ENCODE data around the gene INSC.

Gene INSC

DNA sequence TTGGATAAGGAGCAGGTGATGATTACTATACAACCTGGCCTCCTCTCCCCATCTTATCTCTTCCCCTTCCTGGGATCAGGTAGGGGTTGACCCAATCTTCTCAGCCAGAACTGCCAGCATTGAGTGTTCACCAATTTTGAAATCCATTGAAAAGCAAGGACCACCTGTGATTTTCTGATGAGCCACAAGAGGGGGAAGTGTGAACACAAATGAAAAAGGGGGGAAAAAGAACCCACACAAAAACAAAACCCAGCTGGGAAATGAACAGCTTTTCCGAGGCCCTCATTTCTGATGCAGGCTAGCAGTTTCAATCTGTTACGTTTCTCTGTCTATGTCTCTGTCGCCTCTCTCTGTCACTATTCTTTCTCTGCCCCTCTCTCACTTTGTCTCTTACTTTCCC lies 161.9 kb downstream of the INSC start:
- Mint-ChIP-seq H3K27ac (no peak overlapping the region), H3K27me3 (peaks cover 23% of the 10 kb centered on the region), H3K4me1 (ENCODE audit: low read depth) (no peaks in the 10 kb centered on the region), H3K9me3 (no peaks in the 10 kb centered on the region), H3K4me3 (no peak overlapping the region), H3K36me3 (ENCODE audit: low read depth) (no peaks in the 10 kb centered on the region)

DNA sequence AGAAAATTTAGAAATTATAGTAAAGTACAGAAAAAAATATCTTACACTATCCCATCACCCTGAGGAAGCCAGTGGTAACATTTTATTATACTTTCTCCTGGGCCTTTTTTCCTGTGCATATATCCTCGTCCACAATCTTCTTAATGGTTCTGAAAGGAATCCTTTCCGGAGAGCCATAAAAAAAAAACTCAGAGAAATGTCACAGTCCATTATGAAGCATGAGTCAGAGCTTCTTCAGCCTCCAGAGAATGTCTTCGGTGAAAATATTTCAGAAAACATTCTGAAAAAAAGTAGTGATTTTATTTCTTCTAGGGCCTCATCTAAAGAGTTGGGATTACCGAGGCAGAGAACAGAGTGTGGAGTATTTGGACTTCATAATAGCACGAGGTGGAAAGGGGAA lies 163.4 kb downstream of the INSC start:
- Mint-ChIP-seq H3K4me3 (no peak overlapping the region), H3K27ac (no peak overlapping the region), H3K36me3 (ENCODE audit: low read depth) (no peaks in the 10 kb centered on the region), H3K4me1 (ENCODE audit: low read depth) (no peaks in the 10 kb centered on the region), H3K9me3 (no peaks in the 10 kb centered on the region), H3K27me3 (peaks cover 23% of the 10 kb centered on the region)

- H3K27ac Mint-ChIP-seq: no peak overlapping the region
- no peaks in the 10 kb centered on the region for H3K9me3 Mint-ChIP-seq
- no peaks in the 10 kb centered on the region for H3K4me1 Mint-ChIP-seq (ENCODE audit: low read depth)
- H3K4me3 Mint-ChIP-seq: no peak overlapping the region
- H3K27me3 Mint-ChIP-seq: peaks cover 18% of the 10 kb centered on the region
- no peaks in the 10 kb centered on the region for H3K36me3 Mint-ChIP-seq (ENCODE audit: low read depth)
Observed at GRCh38 chr11:15280393-15280792, 165.7 kb downstream of the INSC start.

DNA sequence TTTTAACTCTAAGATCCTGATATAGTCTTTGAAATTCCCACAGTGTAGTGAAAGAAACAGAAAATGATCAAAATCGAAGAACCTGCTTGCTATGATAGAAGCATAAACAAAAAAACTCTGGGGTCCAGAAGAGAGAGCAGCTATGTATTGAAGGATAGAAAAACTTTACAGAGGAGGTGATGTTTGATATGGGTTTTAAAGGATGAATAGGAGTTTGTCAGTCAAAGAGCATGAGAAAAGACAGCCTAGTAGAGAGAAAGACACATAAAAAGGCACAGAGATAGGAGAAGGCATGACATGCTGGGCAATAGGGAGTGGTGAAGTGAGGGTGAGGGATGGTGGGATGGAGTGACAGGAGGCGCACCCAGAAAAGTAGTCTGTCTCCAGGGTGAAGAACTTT lies 168.0 kb downstream of the INSC start:
- Mint-ChIP-seq H3K9me3 (peaks cover 4% of the 10 kb centered on the region), H3K4me1 (ENCODE audit: low read depth) (no peaks in the 10 kb centered on the region), H3K4me3 (no peak overlapping the region), H3K27ac (no peak overlapping the region), H3K27me3 (peaks cover 7% of the 10 kb centered on the region), H3K36me3 (ENCODE audit: low read depth) (no peaks in the 10 kb centered on the region)

- Mint-ChIP-seq H3K4me1 (ENCODE audit: low read depth) (no peaks in the 10 kb centered on the region), H3K9me3 (peaks cover 8% of the 10 kb centered on the region), H3K27ac (no peak overlapping the region), H3K36me3 (ENCODE audit: low read depth) (no peaks in the 10 kb centered on the region), H3K4me3 (no peak overlapping the region), H3K27me3 (peaks cover 12% of the 10 kb centered on the region)
Observed at GRCh38 chr11:15286465-15286864, 171.7 kb downstream of the INSC start.

GRCh38 chr11:15288863-15289262 lies 174.1 kb downstream of the INSC start:
- Mint-ChIP-seq H3K9me3 (peaks cover 8% of the 10 kb centered on the region), H3K27ac (no peak overlapping the region), H3K4me1 (ENCODE audit: low read depth) (no peaks in the 10 kb centered on the region), H3K36me3 (ENCODE audit: low read depth) (no peaks in the 10 kb centered on the region), H3K27me3 (peaks cover 5% of the 10 kb centered on the region), H3K4me3 (no peak overlapping the region)

DNA sequence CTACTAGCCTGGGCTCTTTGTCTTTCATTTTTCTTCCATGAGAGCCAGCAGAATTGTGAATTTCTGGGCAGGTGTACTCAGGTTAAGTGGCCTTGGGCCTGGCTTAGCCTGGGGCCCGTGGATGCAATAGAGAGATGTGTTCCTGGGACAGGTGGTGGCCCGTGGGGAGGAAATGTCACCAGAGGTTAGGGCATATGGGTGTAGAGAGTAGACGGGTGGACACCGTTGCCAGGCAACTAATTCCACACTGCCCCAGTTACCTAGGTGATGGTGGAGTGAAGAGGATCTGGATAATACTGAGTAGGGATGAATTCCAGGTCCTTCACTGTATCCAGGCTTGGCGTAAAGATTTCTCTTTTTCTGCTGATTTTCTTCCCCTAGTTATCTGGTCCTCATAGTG lies 175.0 kb downstream of the INSC start:
- Mint-ChIP-seq H3K27ac (no peak overlapping the region), H3K9me3 (peaks cover 8% of the 10 kb centered on the region), H3K27me3 (peaks cover 5% of the 10 kb centered on the region)

GRCh38 chr11:15291885-15292284 lies 177.2 kb downstream of the INSC start:
- Mint-ChIP-seq H3K9me3 (peaks cover 4% of the 10 kb centered on the region), H3K4me3 (no peak overlapping the region), H3K36me3 (ENCODE audit: low read depth) (no peaks in the 10 kb centered on the region), H3K27ac (no peak overlapping the region), H3K27me3 (peaks cover 5% of the 10 kb centered on the region), H3K4me1 (ENCODE audit: low read depth) (no peaks in the 10 kb centered on the region)

More for the DNA sequence above, 175.0 kb downstream of the INSC start:
- no peak overlapping the region for H3K4me3 Mint-ChIP-seq
- H3K36me3 Mint-ChIP-seq (ENCODE audit: low read depth): no peaks in the 10 kb centered on the region
- no peaks in the 10 kb centered on the region for H3K4me1 Mint-ChIP-seq (ENCODE audit: low read depth)

DNA sequence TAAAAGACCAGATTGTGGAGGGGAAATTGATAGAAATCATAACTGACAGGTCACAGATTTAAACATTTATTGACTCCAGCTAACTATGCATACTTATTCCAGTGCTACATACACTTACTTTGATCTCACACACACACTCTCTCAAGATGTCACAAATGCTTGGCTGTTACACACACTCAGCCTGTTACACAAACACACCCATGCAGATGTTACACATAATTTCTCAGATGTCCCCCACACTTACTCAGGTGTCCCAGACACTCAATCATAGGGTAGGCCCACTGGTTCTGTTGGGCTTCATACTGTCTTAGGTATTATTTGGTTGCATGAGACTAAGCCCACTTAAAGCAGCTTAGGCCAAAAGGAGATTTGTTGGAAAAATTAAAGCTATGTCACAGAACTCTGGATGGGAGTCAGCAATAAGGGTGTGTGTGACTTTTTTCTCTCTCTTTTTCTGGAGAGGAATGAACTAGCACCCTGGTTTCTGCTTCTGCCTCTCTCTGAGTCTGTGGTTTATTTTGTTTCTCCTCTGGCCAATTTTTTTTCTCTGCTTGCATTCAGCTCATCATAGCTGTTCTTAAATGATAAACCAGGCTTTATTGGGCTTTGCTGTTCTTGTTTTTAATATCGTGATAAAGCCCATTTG lies 179.4 kb downstream of the INSC start:
- no peak overlapping the region for H3K27ac Mint-ChIP-seq
- H3K36me3 Mint-ChIP-seq (ENCODE audit: low read depth): no peaks in the 10 kb centered on the region

GRCh38 chr11:15295695-15296094 lies 181.0 kb downstream of the INSC start:
- Mint-ChIP-seq H3K36me3 (ENCODE audit: low read depth) (no peaks in the 10 kb centered on the region), H3K27ac (no peak overlapping the region), H3K4me1 (ENCODE audit: low read depth) (no peaks in the 10 kb centered on the region), H3K4me3 (no peak overlapping the region), H3K27me3 (peaks cover 5% of the 10 kb centered on the region), H3K9me3 (no peaks in the 10 kb centered on the region)

More for the DNA sequence above, 179.4 kb downstream of the INSC start:
- no peaks in the 10 kb centered on the region for H3K4me1 Mint-ChIP-seq (ENCODE audit: low read depth)
- no peaks in the 10 kb centered on the region for H3K9me3 Mint-ChIP-seq
- no peak overlapping the region for H3K4me3 Mint-ChIP-seq
- H3K27me3 Mint-ChIP-seq: no peaks in the 10 kb centered on the region

Measured in stimulated activated naive CD8-positive, alpha-beta T cell treated with anti-CD3 and anti-CD28 coated beads, Interleukin-15, Interleukin-2, amounts not matched to agents 100 ng/mL and 50 ng/mL, for 24 hours (primary cell).